ENCODE results near the gene RBFOX1. TPM values are rescaled to one million over a fixed set of nuclear protein-coding genes. Genes with fewer than 3 reads are reported as not detected.

RBFOX1 gene
- total and polyA plus RNA-seq, 10 of the 15 experiments (the other 5 are each of a cell fraction or from before 2014, with no cell fraction given), result 0.87 TPM; not detected in 9

GRCh38 chr16:7315813-7316212, 16.8 kb upstream of the RBFOX1 start:
- H3K4me1 ChIP-seq (ENCODE audit: control insufficient read depth, insufficient read depth, low read length), result no peaks in the 10 kb centered on the region
- ATAC-seq (no peak), FAIRE-seq (no peak), DNase-seq (ENCODE audit: low read depth, low spot score) (no peak)
- H3K27me3 ChIP-seq (replicated peaks in 1 of 2; ENCODE audit: control insufficient read depth in 2 of 2, insufficient read depth in 2 of 2, low read length in 1 of 2), result no peaks in the 10 kb centered on the region
- no peak overlapping the region for H3K4me3 ChIP-seq
- H3K9me3 ChIP-seq (replicated peaks; ENCODE audit: control insufficient read depth, insufficient read depth, low read length), result no peaks in the 10 kb centered on the region; the same call in 2 of the 3 replicates
- no peaks in the 10 kb centered on the region for H3K79me2 ChIP-seq (ENCODE audit: control insufficient read depth, insufficient read depth, low read length)
- intact Hi-C loops (cut with micrococcal nuclease; ENCODE audit: unreplicated experiment), result no loop called here
- WGBS (ENCODE audit: insufficient coverage, insufficient replicate concordance, low lambda C conversion rate, missing lambda C conversion rate), result 5% methylated on average over 1 of the region's 1 CpG
- H2AFZ ChIP-seq (ENCODE audit: control insufficient read depth, low read depth, low read length), result no peak overlapping the region
- no peak overlapping the region for H3K4me2 ChIP-seq (ENCODE audit: control insufficient read depth, insufficient read depth)
- TF ChIP-seq NR2C1 (IDR thresholded peaks at IDR 0.05) (no peak), SKIL (IDR thresholded peaks at IDR 0.05; ENCODE audit: low read depth, poor library complexity, severe bottlenecking) (no peak), USF2 (IDR thresholded peaks at IDR 0.05; ENCODE audit: borderline replicate concordance, low read depth, low read length) (no peak), POLR2AphosphoS2 (IDR thresholded peaks at IDR 0.05; ENCODE audit: low read depth, low read length) (no peak), CREM (IDR thresholded peaks at IDR 0.05; ENCODE audit: low read depth) (no peak), SMC3 (IDR thresholded peaks at IDR 0.05; ENCODE audit: borderline replicate concordance, low read length) (no peak), TCF7 (IDR thresholded peaks at IDR 0.05; ENCODE audit: borderline replicate concordance) (no peak), ZZZ3 (IDR thresholded peaks at IDR 0.05; ENCODE audit: control insufficient read depth, insufficient read length, low read depth) (no peak), SPI1 (IDR thresholded peaks at IDR 0.05; ENCODE audit: borderline replicate concordance, insufficient read depth, low read depth, low read length) (no peak), MAX (IDR thresholded peaks at IDR 0.05; ENCODE audit: low read depth, low read length) (no peak), YY1 (IDR thresholded peaks at IDR 0.05; ENCODE audit: low read depth, low read length) (no peak), JUNB (IDR thresholded peaks at IDR 0.05) (no peak), TCF12 (IDR thresholded peaks at IDR 0.05; ENCODE audit: low read depth, low read length) (no peak), FOXM1 (IDR thresholded peaks at IDR 0.05; ENCODE audit: low read depth, low read length) (no peak), IRF4 (IDR thresholded peaks at IDR 0.05; ENCODE audit: low read depth, low read length) (no peak), CHD4 (IDR thresholded peaks at IDR 0.05) (no peak), ETV6 (conservative IDR thresholded peaks at IDR 0.05 in 1 of 2, IDR thresholded peaks at IDR 0.05 in 1 of 2; ENCODE audit: borderline replicate concordance in 1 of 2, low read depth in 1 of 2) (no peak)
- BruUV-seq (replicated peaks), result no TSS peak
- SMC1A ChIA-PET (ENCODE audit: uncharacterized antibody, unreplicated experiment), result no interaction called here
- POLR2A ChIA-PET, result no interaction called here
- in situ Hi-C loops (cut with MboI), result no loop called here
- H3K36me3 ChIP-seq (ENCODE audit: control insufficient read depth in 2 of 2, insufficient read depth in 2 of 2, low read length in 1 of 2), result no peaks in the 10 kb centered on the region
- no peak overlapping the region for H3K9ac ChIP-seq (ENCODE audit: control insufficient read depth, insufficient read depth, low read length)
- RAD21 ChIA-PET (ENCODE audit: unreplicated experiment), result no interaction called here
- H4K20me1 ChIP-seq (ENCODE audit: control insufficient read depth, insufficient read depth), result no peaks in the 10 kb centered on the region
- CTCF ChIA-PET, result no interaction called here
- no peak overlapping the region for H3K27ac ChIP-seq (ENCODE audit: control insufficient read depth, insufficient read depth)

Data from GM12878 (cell line).